HepG2 (cell line): ENCODE data around the gene PTPRCAP. TPM values are rescaled to one million over a fixed set of nuclear protein-coding genes. Genes with fewer than 3 reads are reported as not detected.
A peak's percentile ranks its signal among the peaks of the same experiment; 100 is the strongest.
"Not testable (repeated sequence)": the region's sequence is repeated elsewhere in the genome, so short reads cannot be mapped to it uniquely, and the experiment has no call there.

Source experiments
- ATAC-seq: fragments of 200-7000 bp; cut with Tn5 transposase; 3 replicates; pipeline ENCODE4 v1.9.1; 2020; ENCODE audit warnings: mild to moderate bottlenecking, moderate library complexity
- BruUV-seq: library from RNA; stranded (reverse); fragments of 400-500 nt; replicated peaks from 2 replicates; lab custom pipeline; 2021; lab: Mats Ljungman, UMichigan
- CTCF ChIA-PET: fragments of 300-600 bp; formaldehyde crosslinking; extraction: SDS; loops from one replicate; lab custom pipeline; 2021; ENCODE audit warnings: low total read pairs, inconsistent platforms, low intra/inter-chr PET ratio; lab: Yijun Ruan, JAX
- POLR2A ChIA-PET: fragments of 350-600 bp; sonication (Branson Sonifier 250); formaldehyde crosslinking; loops from one replicate; lab custom pipeline; 2020; ENCODE audit warnings: antibody characterized with exemption, inconsistent platforms; lab: Yijun Ruan, JAX
- DNase-seq: peaks from one replicate; pipeline ENCODE4 v3.0.0-alpha.2; 2015; ENCODE audit warnings: low spot score
- FAIRE-seq: peaks from 3 replicates; lab custom pipeline; 2011; peaks lifted over from hg19 to GRCh38; lab: Jason Lieb, UNC
- H2AFZ ChIP-seq: one replicate; pipeline ENCODE4 v1.6.1; 2011; ENCODE audit warnings: low read length, inconsistent platforms
- H3K27ac ChIP-seq: fragments of 300-600 bp; 3 replicates; pipeline ENCODE4 v1.8.0; 2011; ENCODE audit warnings: mixed run types, mild to moderate bottlenecking, mixed read lengths, low read length, inconsistent platforms; ENCODE audit not compliant: insufficient read depth; ENCODE audit errors: extremely low read length
- H3K27me3 ChIP-seq, 2 experiments: fragments of 200-600 bp in 1 of 2; 2 replicates in 1 of 2; 3 replicates in 1 of 2; pipeline versions ENCODE4 v1.6.0 to v1.8.0; 2011; ENCODE audit warnings: low read length in 2 of 2, mild to moderate bottlenecking in 2 of 2, moderate library complexity in 2 of 2, inconsistent platforms in 1 of 2; ENCODE audit not compliant: insufficient read depth in 2 of 2, control insufficient read depth in 1 of 2
- H3K36me3 ChIP-seq, 2 experiments: fragments of 200-600 bp in 1 of 2; replicated peaks in 1 of 2; 2 replicates in 1 of 2; 3 replicates in 1 of 2; pipeline versions ENCODE4 v1.5.1 to v1.8.0; 2011; ENCODE audit warnings: low read length in 2 of 2, inconsistent platforms in 1 of 2; ENCODE audit not compliant: insufficient read depth in 2 of 2, control insufficient read depth in 1 of 2
- H3K4me1 ChIP-seq: 2 replicates; pipeline ENCODE4 v1.5.1; 2012; ENCODE audit warnings: low read length, inconsistent platforms; ENCODE audit not compliant: insufficient read depth
- H3K4me2 ChIP-seq: 2 replicates; pipeline ENCODE4 v1.6.0; 2011; ENCODE audit warnings: low read depth, low read length, inconsistent platforms
- H3K4me3 ChIP-seq, 3 experiments: fragments of 200-600 bp in 1 of 3; sonication (generic), shearing (Covaris generic) in 1 of 3; replicated peaks in 1 of 3; 2 replicates each; pipeline ENCODE4 v1.5.1; 2011 to 2016; ENCODE audit warnings: low read length in 3 of 3, inconsistent platforms in 2 of 3, low read depth in 2 of 3, mild to moderate bottlenecking in 2 of 3, control low read depth in 1 of 3, mixed read lengths in 1 of 3; ENCODE audit not compliant: insufficient read depth in 1 of 3
- H3K79me2 ChIP-seq: one replicate; pipeline ENCODE4 v1.6.1; 2011; ENCODE audit warnings: low read length, inconsistent platforms; ENCODE audit not compliant: insufficient read depth
- H3K9ac ChIP-seq: 2 replicates; pipeline ENCODE4 v1.6.0; 2011; ENCODE audit warnings: mild to moderate bottlenecking, low read depth, low read length, inconsistent platforms; ENCODE audit not compliant: insufficient read depth
- H3K9me3 ChIP-seq: 2 replicates; pipeline ENCODE4 v1.5.1; 2012; ENCODE audit warnings: mild to moderate bottlenecking, low read length
- H4K20me1 ChIP-seq: 2 replicates; pipeline ENCODE4 v1.6.0; 2011; ENCODE audit warnings: inconsistent platforms, mild to moderate bottlenecking, low read length, moderate library complexity; ENCODE audit not compliant: insufficient read depth
- HNRNPH1 ChIP-seq: fragments of 200-400 bp; formaldehyde crosslinking; optimal IDR thresholded peaks from 2 replicates; pipeline ENCODE3; 2017; ENCODE audit warnings: mild to moderate bottlenecking, low read depth, low read length
- NR2F1 ChIP-seq, 2 experiments: fragments of 450-650 bp in 1 of 2; formaldehyde crosslinking in 1 of 2; IDR thresholded peaks; 2 replicates each; pipeline versions ENCODE4 v1.5.0 to v1.6.1; 2016 to 2020; ENCODE audit warnings: mild to moderate bottlenecking in 1 of 2, missing compliant biosample characterization in 1 of 2, missing genetic modification reagents in 1 of 2, moderate library complexity in 1 of 2
- SOX5 ChIP-seq: IDR thresholded peaks from 2 replicates; pipeline ENCODE4 v1.6.1; 2016; ENCODE audit warnings: borderline replicate concordance
- SUZ12 ChIP-seq: fragments of 150-350 bp; IDR thresholded peaks from 2 replicates; pipeline ENCODE4 v1.6.1; 2014; ENCODE audit warnings: low read depth, low read length
- TEF ChIP-seq: sonication (generic); formaldehyde crosslinking; IDR thresholded peaks from 2 replicates; pipeline ENCODE4 v1.5.0; 2020; ENCODE audit warnings: missing genetic modification reagents
- WGBS: methylation state at CpG from one replicate; pipeline ENCODE4 v1.1.6; 2017; ENCODE audit warnings: low lambda C conversion rate; 5-methylcytosine and 5-hydroxymethylcytosine counted together
- in situ Hi-C: cut with HindIII; loops from 2 replicates; pipeline ENCODE4 v1.10.0; 2017; ENCODE audit warnings: low pct_unique_long_range_greater_than_20kb; ENCODE audit not compliant: extremely low pct_ligation_motif_present
- intact Hi-C: fragments of 100-400 bp; cut with micrococcal nuclease; formaldehyde crosslinking; loops from one replicate; pipeline ENCODE4 v1.10.0; 2022; ENCODE audit not compliant: unreplicated experiment
- polyA plus RNA-seq, 8 experiments: library from polyadenylated mRNA; depleted of rRNA in 3 of 8; stranded (reverse) in 7 of 8; unstranded in 1 of 8; fragments of >200 nt; fragmentation: Illumina TruSeq in 4 of 8; extraction: Trizol in 4 of 8; gene quantifications; 2 replicates each; pipeline versions ENCODE4 v1.2.1 to v1.2.3, GENCODE V29; 2011 to 2016; ENCODE audit warnings: low read depth in 4 of 8, missing spikeins in 1 of 8, mixed read lengths in 1 of 8; ENCODE audit not compliant: insufficient read depth in 1 of 8
- total RNA-seq, 5 experiments: library from RNA; depleted of rRNA; stranded (reverse); fragments of >200 nt; fragmentation: Illumina TruSeq; extraction: Trizol; gene quantifications; 2 replicates each; pipeline ENCODE4 v1.2.3, GENCODE V29; 2016; ENCODE audit warnings: low read depth in 1 of 5
- TF ChIP-seq, protein P1 (sequence below): sonication (generic); formaldehyde crosslinking; conservative IDR thresholded peaks from 2 replicates; pipeline ENCODE4 v1.4.0; 2020; ENCODE audit warnings: mild to moderate bottlenecking, missing genetic modification reagents, moderate library complexity
- TF ChIP-seq, protein P2 (sequence below): IDR thresholded peaks from 2 replicates; pipeline ENCODE4 v1.6.1; 2016; ENCODE audit warnings: mild to moderate bottlenecking

PTPRCAP gene
- total and polyA plus RNA-seq, 2 of the 13 experiments (the other 11 are each of a cell fraction or from before 2014, with no cell fraction given): 0.60 to 0.70 TPM

- TF ChIP-seq TEF (no peak), SUZ12 (no peak), HNRNPH1 (no peak), NR2F1 (CRISPR knock-in tag; IDR thresholded peaks at IDR 0.05) (no peak)
Observed at GRCh38 chr11:67482275-67482826, 44.9 kb upstream of the PTPRCAP start (continued).

- H2AFZ ChIP-seq, H3K36me3 ChIP-seq, CTCF ChIA-PET, DNase-seq, H3K9ac ChIP-seq, H3K9me3 ChIP-seq, H3K79me2 ChIP-seq, H3K4me3 ChIP-seq, FAIRE-seq, in situ Hi-C loops, ATAC-seq, intact Hi-C loops, BruUV-seq, H3K27me3 ChIP-seq, H4K20me1 ChIP-seq: not testable (repeated sequence)
- WGBS: 31% methylated on average over 14 of the region's 16 CpGs
- peak overlapping the region; percentile 28; the same call in 1 of the 2 replicates for H3K4me2 ChIP-seq
- H3K4me1 ChIP-seq: peaks cover 52% of the 10 kb centered on the region
- POLR2A ChIA-PET: interaction anchor here (1.1 to 1.5 kb wide), 3 partner anchors 9 to 124 kb away, joined by 3 to 6 read pairs (median 3); partner anchors contain the start of gene POLD4
- TF ChIP-seq, protein P1, sequence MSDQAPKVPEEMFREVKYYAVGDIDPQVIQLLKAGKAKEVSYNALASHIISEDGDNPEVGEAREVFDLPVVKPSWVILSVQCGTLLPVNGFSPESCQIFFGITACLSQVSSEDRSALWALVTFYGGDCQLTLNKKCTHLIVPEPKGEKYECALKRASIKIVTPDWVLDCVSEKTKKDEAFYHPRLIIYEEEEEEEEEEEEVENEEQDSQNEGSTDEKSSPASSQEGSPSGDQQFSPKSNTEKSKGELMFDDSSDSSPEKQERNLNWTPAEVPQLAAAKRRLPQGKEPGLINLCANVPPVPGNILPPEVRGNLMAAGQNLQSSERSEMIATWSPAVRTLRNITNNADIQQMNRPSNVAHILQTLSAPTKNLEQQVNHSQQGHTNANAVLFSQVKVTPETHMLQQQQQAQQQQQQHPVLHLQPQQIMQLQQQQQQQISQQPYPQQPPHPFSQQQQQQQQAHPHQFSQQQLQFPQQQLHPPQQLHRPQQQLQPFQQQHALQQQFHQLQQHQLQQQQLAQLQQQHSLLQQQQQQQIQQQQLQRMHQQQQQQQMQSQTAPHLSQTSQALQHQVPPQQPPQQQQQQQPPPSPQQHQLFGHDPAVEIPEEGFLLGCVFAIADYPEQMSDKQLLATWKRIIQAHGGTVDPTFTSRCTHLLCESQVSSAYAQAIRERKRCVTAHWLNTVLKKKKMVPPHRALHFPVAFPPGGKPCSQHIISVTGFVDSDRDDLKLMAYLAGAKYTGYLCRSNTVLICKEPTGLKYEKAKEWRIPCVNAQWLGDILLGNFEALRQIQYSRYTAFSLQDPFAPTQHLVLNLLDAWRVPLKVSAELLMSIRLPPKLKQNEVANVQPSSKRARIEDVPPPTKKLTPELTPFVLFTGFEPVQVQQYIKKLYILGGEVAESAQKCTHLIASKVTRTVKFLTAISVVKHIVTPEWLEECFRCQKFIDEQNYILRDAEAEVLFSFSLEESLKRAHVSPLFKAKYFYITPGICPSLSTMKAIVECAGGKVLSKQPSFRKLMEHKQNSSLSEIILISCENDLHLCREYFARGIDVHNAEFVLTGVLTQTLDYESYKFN (CRISPR knock-in tag): peak; percentile 16; the same call in 1 of the 2 replicates
- TF ChIP-seq SOX5 (CRISPR knock-in tag): peak; percentile 7; the same call in 1 of the 2 replicates
- TF ChIP-seq, protein P2, sequence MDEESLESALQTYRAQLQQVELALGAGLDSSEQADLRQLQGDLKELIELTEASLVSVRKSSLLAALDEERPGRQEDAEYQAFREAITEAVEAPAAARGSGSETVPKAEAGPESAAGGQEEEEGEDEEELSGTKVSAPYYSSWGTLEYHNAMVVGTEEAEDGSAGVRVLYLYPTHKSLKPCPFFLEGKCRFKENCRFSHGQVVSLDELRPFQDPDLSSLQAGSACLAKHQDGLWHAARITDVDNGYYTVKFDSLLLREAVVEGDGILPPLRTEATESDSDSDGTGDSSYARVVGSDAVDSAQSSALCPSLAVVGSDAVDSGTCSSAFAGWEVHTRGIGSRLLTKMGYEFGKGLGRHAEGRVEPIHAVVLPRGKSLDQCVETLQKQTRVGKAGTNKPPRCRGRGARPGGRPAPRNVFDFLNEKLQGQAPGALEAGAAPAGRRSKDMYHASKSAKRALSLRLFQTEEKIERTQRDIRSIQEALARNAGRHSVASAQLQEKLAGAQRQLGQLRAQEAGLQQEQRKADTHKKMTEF (CRISPR knock-in tag): 0 out of 2 replicates have a peak, but pooled peaks have one; percentile 17
- peak overlapping the region; percentile 54 for H3K27ac ChIP-seq
Observed at GRCh38 chr11:67477344-67478050, 40.0 kb upstream of the PTPRCAP start.
